HEK293 (cell line): ENCODE measurements around the gene CDC42SE1.

ENCODE experiments used
- CTCF ChIA-PET: fragments of 350-600 bp; formaldehyde crosslinking; extraction: SDS; loops from one replicate; lab custom pipeline; 2021; ENCODE audit warnings: antibody characterized with exemption; lab: Yijun Ruan, JAX
- POLR2A ChIA-PET: fragments of 300-600 bp; formaldehyde crosslinking; extraction: SDS; loops from one replicate; lab custom pipeline; 2020; ENCODE audit warnings: antibody characterized with exemption, inconsistent platforms; lab: Yijun Ruan, JAX
- H3K27ac ChIP-seq: fragments of 200-500 bp; sonication (Bioruptor generic); 2 replicates; pipeline ENCODE4 v1.5.1; 2014; ENCODE audit warnings: low read depth, low read length, control low read depth, inconsistent platforms; ENCODE audit errors: extremely low read depth
- H3K36me3 ChIP-seq, 2 experiments: fragments of 200-500 bp in 1 of 2; sonication (Bioruptor generic) in 1 of 2; 1 replicate in 1 of 2; 2 replicates in 1 of 2; pipeline ENCODE4 v1.5.1; 2014 to 2017; ENCODE audit warnings: inconsistent platforms in 2 of 2, low read length in 2 of 2; ENCODE audit not compliant: control insufficient read depth in 2 of 2, insufficient read depth in 1 of 2
- H3K4me1 ChIP-seq: fragments of 200-500 bp; sonication (Bioruptor generic); 2 replicates; pipeline ENCODE4 v1.5.1; 2014; ENCODE audit warnings: mild to moderate bottlenecking, low read length, inconsistent platforms; ENCODE audit not compliant: control insufficient read depth, insufficient read depth
- H3K4me3 ChIP-seq: 2 replicates; pipeline ENCODE4 v1.5.1; 2011; ENCODE audit warnings: low read depth, mild to moderate bottlenecking, control low read depth, low read length, moderate library complexity
- H3K9me3 ChIP-seq: fragments of 200-500 bp; sonication (Bioruptor generic); 2 replicates; pipeline ENCODE4 v1.5.1; 2014; ENCODE audit warnings: low read depth, low read length, inconsistent platforms; ENCODE audit not compliant: control insufficient read depth, insufficient read depth
- CTCF ChIP-seq: fragments of 450-650 bp; formaldehyde crosslinking; IDR thresholded peaks from 2 replicates; pipeline ENCODE4 v1.5.1; 2016; ENCODE audit warnings: missing biosample characterization, missing genetic modification characterization
- FEZF1 ChIP-seq: fragments of 450-650 bp; formaldehyde crosslinking; IDR thresholded peaks from 2 replicates; pipeline ENCODE4 v1.5.1; 2016; ENCODE audit warnings: missing biosample characterization, missing genetic modification characterization
- MZF1 ChIP-seq: fragments of 450-650 bp; formaldehyde crosslinking; IDR thresholded peaks from 2 replicates; pipeline ENCODE4 v1.5.1; 2017; ENCODE audit warnings: missing biosample characterization, missing genetic modification characterization, borderline replicate concordance
- OSR2 ChIP-seq: fragments of 450-650 bp; formaldehyde crosslinking; IDR thresholded peaks from 2 replicates; pipeline ENCODE4 v1.5.1; 2016; ENCODE audit warnings: missing biosample characterization, missing genetic modification characterization
- PRDM1 ChIP-seq: fragments of 450-650 bp; formaldehyde crosslinking; IDR thresholded peaks from 2 replicates; pipeline ENCODE4; 2016; ENCODE audit warnings: missing biosample characterization, missing genetic modification characterization
- PRDM10 ChIP-seq: fragments of 450-650 bp; formaldehyde crosslinking; IDR thresholded peaks from 2 replicates; pipeline ENCODE4 v1.5.1; 2016; ENCODE audit warnings: missing biosample characterization, missing genetic modification characterization
- PRDM6 ChIP-seq: fragments of 450-650 bp; formaldehyde crosslinking; IDR thresholded peaks from 2 replicates; pipeline ENCODE4 v1.5.1; 2017; ENCODE audit warnings: missing biosample characterization, missing genetic modification characterization
- TRIM28 ChIP-seq: IDR thresholded peaks from 2 replicates; pipeline ENCODE4 v1.6.1; 2011; ENCODE audit warnings: low read length, control low read depth, borderline replicate concordance
- ZBTB1 ChIP-seq: fragments of 450-650 bp; formaldehyde crosslinking; IDR thresholded peaks from 2 replicates; pipeline ENCODE4 v1.5.1; 2016; ENCODE audit warnings: missing biosample characterization, missing genetic modification characterization
- ZNF140 ChIP-seq: fragments of 450-650 bp; formaldehyde crosslinking; IDR thresholded peaks from 2 replicates; pipeline ENCODE4 v1.5.1; 2016; ENCODE audit warnings: missing biosample characterization, missing genetic modification characterization
- ZNF2 ChIP-seq: fragments of 450-650 bp; formaldehyde crosslinking; IDR thresholded peaks from 2 replicates; pipeline ENCODE4 v1.5.1; 2016; ENCODE audit warnings: missing biosample characterization, missing genetic modification characterization
- ZNF354C ChIP-seq: fragments of 450-650 bp; formaldehyde crosslinking; IDR thresholded peaks from 2 replicates; pipeline ENCODE4 v1.5.1; 2016; ENCODE audit warnings: missing biosample characterization, missing genetic modification characterization, low read depth, borderline replicate concordance
- ZNF416 ChIP-seq: fragments of 450-650 bp; formaldehyde crosslinking; IDR thresholded peaks from 2 replicates; pipeline ENCODE4 v1.5.1; 2016; ENCODE audit warnings: missing biosample characterization, missing genetic modification characterization
- ZNF510 ChIP-seq: fragments of 450-650 bp; formaldehyde crosslinking; IDR thresholded peaks from 2 replicates; pipeline ENCODE4 v1.5.1; 2018; ENCODE audit warnings: mild to moderate bottlenecking, missing genetic modification characterization, missing biosample characterization; ENCODE audit not compliant: insufficient replicate concordance
- ZNF596 ChIP-seq: fragments of 450-650 bp; IDR thresholded peaks from 2 replicates; pipeline ENCODE4 v1.5.0; 2018; ENCODE audit warnings: missing biosample characterization, mild to moderate bottlenecking, missing genetic modification characterization, moderate library complexity
- ZNF626 ChIP-seq: fragments of 450-650 bp; sonication (Bioruptor Pico); formaldehyde crosslinking; IDR thresholded peaks from 2 replicates; pipeline ENCODE4 v1.5.1; 2018; ENCODE audit warnings: missing biosample characterization, missing genetic modification characterization, inconsistent platforms
- ZSCAN23 ChIP-seq: fragments of 450-650 bp; formaldehyde crosslinking; IDR thresholded peaks from 2 replicates; pipeline ENCODE4 v1.5.1; 2016; ENCODE audit warnings: missing biosample characterization, missing genetic modification characterization

CDC42SE1 gene

GRCh38 chr1:151024540-151025146, 34.8 kb downstream of the CDC42SE1 start (continued):
- TF ChIP-seq ZSCAN23 (tag by site-specific recombination), result no peak
- TF ChIP-seq ZNF140 (tag by site-specific recombination), result no peak

- H3K9me3 ChIP-seq, result no peaks in the 10 kb centered on the region
- CTCF ChIA-PET, result interaction anchor here (0.6 kb wide), 1 partner anchor 42 kb away, joined by 4 read pairs; no protein-coding TSS in a partner anchor
- TF ChIP-seq ZNF354C (no peak), ZNF416 (tag by site-specific recombination) (no peak), ZBTB1 (tag by site-specific recombination) (no peak), TRIM28 (peak; percentile 74; the same call in 1 of the 2 replicates), PRDM10 (tag by site-specific recombination) (peak; percentile 57), OSR2 (tag by site-specific recombination) (peak; percentile 93), FEZF1 (peak; percentile 99), MZF1 (peak; percentile 55; the same call in 1 of the 2 replicates), PRDM1 (tag by site-specific recombination) (peak; percentile 45; the same call in 1 of the 2 replicates), ZNF626 (tag by site-specific recombination) (no peak), ZNF510 (tag by site-specific recombination) (no peak), PRDM6 (peak; percentile 71), ZNF596 (tag by site-specific recombination) (0 out of 2 replicates have a peak, but pooled peaks have one; percentile 26), ZNF2 (tag by site-specific recombination) (no peak), CTCF (tag by site-specific recombination) (peak; percentile 24; the same call in 1 of the 2 replicates)
- POLR2A ChIA-PET, result no interaction called here
- no peak overlapping the region for H3K27ac ChIP-seq
- no peaks in the 10 kb centered on the region for H3K4me1 ChIP-seq
- H3K36me3 ChIP-seq, result peaks cover 2 to 16% of the 10 kb centered on the region in 2 experiments; a peak in 2 of 3 replicates
- no peak overlapping the region for H3K4me3 ChIP-seq
Observed at GRCh38 chr1:151013518-151013917, 45.9 kb downstream of the CDC42SE1 start.
